Measurements from ENCODE around the gene ACTN4.
A peak's percentile ranks its signal among the peaks of the same experiment; 100 is the strongest.
"Not testable (repeated sequence)": the region's sequence is repeated elsewhere in the genome, so short reads cannot be mapped to it uniquely, and the experiment has no call there.

The ACTN4 gene

GRCh38 chr19:38647368-38647965 lies at the start of gene ACTN4:
TSS of gene ACTN4 (plus strand) at chr19:38647649. CDS start at chr19:38647746, 97 bp downstream.
- peak; percentile 94 for DNase-seq

- no peak for DNase-seq
Measured at GRCh38 chr19:38599722-38600121, 47.7 kb upstream of the ACTN4 start.

GRCh38 chr19:38602856-38603255 lies 44.6 kb upstream of the ACTN4 start:
- DNase-seq = not testable (repeated sequence)

- DNase-seq = no peak
Measured at GRCh38 chr19:38606131-38606530, 41.3 kb upstream of the ACTN4 start.

- DNase-seq = no peak
Measured at GRCh38 chr19:38614289-38614688, 33.2 kb upstream of the ACTN4 start.

- DNase-seq = no peak
Measured at GRCh38 chr19:38615007-38615581, 32.4 kb upstream of the ACTN4 start.

GRCh38 chr19:38616265-38616664 lies 31.2 kb upstream of the ACTN4 start:
- DNase-seq = no peak

- DNase-seq = no peak
Measured at GRCh38 chr19:38617283-38617763, 30.1 kb upstream of the ACTN4 start.

- DNase-seq = no peak
Measured at GRCh38 chr19:38617764-38618589, 29.5 kb upstream of the ACTN4 start, which contains the start of gene MAP4K1. TSS of gene MAP4K1 (minus strand) at chr19:38617953. CDS start at chr19:38617895, 58 bp downstream.

GRCh38 chr19:38618590-38619360 lies 28.7 kb upstream of the ACTN4 start, which contains the start of gene EIF3K:
TSS of gene EIF3K (plus strand) at chr19:38619188. CDS start at chr19:38619269, 81 bp downstream.
- DNase-seq = peak; percentile 99

GRCh38 chr19:38619361-38620174 lies 27.9 kb upstream of the ACTN4 start:
- DNase-seq = no peak

- no peak for DNase-seq
Measured at GRCh38 chr19:38624822-38625221, 22.6 kb upstream of the ACTN4 start.

- no peak for DNase-seq
Measured at GRCh38 chr19:38626401-38626800, 21.0 kb upstream of the ACTN4 start.

GRCh38 chr19:38629568-38629967 lies 17.9 kb upstream of the ACTN4 start:
- DNase-seq = no peak

- not testable (repeated sequence) for DNase-seq
Measured at GRCh38 chr19:38631301-38631700, 16.1 kb upstream of the ACTN4 start.

GRCh38 chr19:38631811-38632475 lies 15.5 kb upstream of the ACTN4 start:
- DNase-seq = not testable (repeated sequence)

- no peak for DNase-seq
Measured at GRCh38 chr19:38632476-38633213, 14.8 kb upstream of the ACTN4 start.

- DNase-seq = peak; percentile 39
Measured at GRCh38 chr19:38634757-38635482, 12.5 kb upstream of the ACTN4 start.

- no peak for DNase-seq
Measured at GRCh38 chr19:38635483-38636399, 11.7 kb upstream of the ACTN4 start.

Measured in NCI-H146 (cell line).